GM10266 (cell line): Measurements from ENCODE around the gene TNFAIP8L3.

Experiments used
- DNase-seq: peaks from one replicate; pipeline ENCODE4 v3.0.0; 2012; ENCODE audit errors: extremely low spot score
- CTCF ChIP-seq: IDR thresholded peaks from 2 replicates; pipeline ENCODE4 v1.5.1; 2012; ENCODE audit warnings: mild to moderate bottlenecking, low read depth; ENCODE audit not compliant: control insufficient read depth, insufficient read depth; ENCODE audit errors: missing control alignments

Gene TNFAIP8L3

GRCh38 chr15:51082246-51082645, 12.5 kb downstream of the TNFAIP8L3 start:
- no peak for DNase-seq
- no peak for TF ChIP-seq CTCF

- no peak for TF ChIP-seq CTCF
- DNase-seq, result no peak
Observed at GRCh38 chr15:51080286-51080685, 14.4 kb downstream of the TNFAIP8L3 start.

- no peak for DNase-seq
- TF ChIP-seq CTCF, result no peak
Observed at GRCh38 chr15:51079226-51079625, 15.5 kb downstream of the TNFAIP8L3 start.

GRCh38 chr15:51077221-51078153, 17.2 kb downstream of the TNFAIP8L3 start:
- peak; percentile 66 for DNase-seq
- TF ChIP-seq CTCF, result no peak

- DNase-seq, result no peak
Observed at GRCh38 chr15:51076524-51077220, 18.0 kb downstream of the TNFAIP8L3 start.

GRCh38 chr15:51075826-51076523, 18.7 kb downstream of the TNFAIP8L3 start:
- TF ChIP-seq CTCF, result no peak
- peak; percentile 36 for DNase-seq

More at GRCh38 chr15:51076524-51077220, 18.0 kb downstream of the TNFAIP8L3 start:
- no peak for TF ChIP-seq CTCF
